ENCODE measurements around the gene FLT1. TPM values are rescaled to one million over a fixed set of nuclear protein-coding genes. Genes with fewer than 3 reads are reported as not detected.

Gene FLT1
- total and polyA plus RNA-seq, 2 donors = 4.3 to 5.5 TPM

- H3K4me3 ChIP-seq (ENCODE audit: low read length in 2 of 2) = no peak overlapping the region
- no peak for DNase-seq (ENCODE audit: low read depth in 6 of 9, low spot score in 9 of 9)
- H3K4me1 ChIP-seq (ENCODE audit: control insufficient read depth in 2 of 2, insufficient read depth in 2 of 2, low read length in 2 of 2) = peaks cover 0 to 3% of the 10 kb centered on the region in 2 donors
- H3K36me3 ChIP-seq (ENCODE audit: control insufficient read depth in 2 of 2, insufficient read depth in 2 of 2, low read length in 1 of 2) = no peaks in the 10 kb centered on the region
- no peak overlapping the region for H3K27ac ChIP-seq (ENCODE audit: low read depth in 1 of 2, low read length in 1 of 2)
- WGBS = 98% methylated on average over 1 of the region's 1 CpG
- H3K27me3 ChIP-seq (ENCODE audit: control insufficient read depth in 2 of 2, insufficient read depth in 1 of 2, low read length in 1 of 2) = no peaks in the 10 kb centered on the region
- H3K9me3 ChIP-seq (ENCODE audit: control insufficient read depth in 2 of 2, insufficient read depth in 1 of 2, low read length in 1 of 2) = no peaks in the 10 kb centered on the region
Observed at GRCh38 chr13:28474491-28475134, 20.3 kb downstream of the FLT1 start.

GRCh38 chr13:28473044-28473443 is 21.9 kb downstream of the FLT1 start:
- Histone ChIP-seq H3K9me3 (ENCODE audit: control insufficient read depth in 2 of 2, insufficient read depth in 1 of 2, low read length in 1 of 2) (peaks cover 0 to 6% of the 10 kb centered on the region in 2 donors), H3K27me3 (ENCODE audit: control insufficient read depth in 2 of 2, insufficient read depth in 1 of 2, low read length in 1 of 2) (no peaks in the 10 kb centered on the region), H3K36me3 (ENCODE audit: control insufficient read depth in 2 of 2, insufficient read depth in 2 of 2, low read length in 1 of 2) (no peaks in the 10 kb centered on the region), H3K27ac (ENCODE audit: low read depth in 1 of 2, low read length in 1 of 2) (no peak overlapping the region), H3K4me3 (ENCODE audit: low read length in 2 of 2) (no peak overlapping the region), H3K4me1 (ENCODE audit: control insufficient read depth in 2 of 2, insufficient read depth in 2 of 2, low read length in 2 of 2) (peaks cover 0 to 3% of the 10 kb centered on the region in 2 donors)
- WGBS = 98% methylated on average over 7 of the region's 7 CpGs
- DNase-seq (ENCODE audit: low read depth in 6 of 9, low spot score in 9 of 9) = no peak

- no peak for DNase-seq (ENCODE audit: low read depth in 6 of 9, low spot score in 9 of 9)
- 83% methylated on average over 2 of the region's 2 CpGs for WGBS
- peaks cover 0 to 3% of the 10 kb centered on the region in 2 donors for H3K4me1 ChIP-seq (ENCODE audit: control insufficient read depth in 2 of 2, insufficient read depth in 2 of 2, low read length in 2 of 2)
- H3K27me3 ChIP-seq (ENCODE audit: control insufficient read depth in 2 of 2, insufficient read depth in 1 of 2, low read length in 1 of 2) = no peaks in the 10 kb centered on the region
- no peaks in the 10 kb centered on the region for H3K36me3 ChIP-seq (ENCODE audit: control insufficient read depth in 2 of 2, insufficient read depth in 2 of 2, low read length in 1 of 2)
- no peak overlapping the region for H3K27ac ChIP-seq (ENCODE audit: low read depth in 1 of 2, low read length in 1 of 2)
- H3K9me3 ChIP-seq (ENCODE audit: control insufficient read depth in 2 of 2, insufficient read depth in 1 of 2, low read length in 1 of 2) = peaks cover 0 to 6% of the 10 kb centered on the region in 2 donors
- no peak overlapping the region for H3K4me3 ChIP-seq (ENCODE audit: low read length in 2 of 2)
Observed at GRCh38 chr13:28471421-28471820, 23.5 kb downstream of the FLT1 start.

GRCh38 chr13:28470296-28470695 is 24.6 kb downstream of the FLT1 start:
- Histone ChIP-seq H3K4me3 (ENCODE audit: low read length in 2 of 2) (no peak overlapping the region), H3K27me3 (ENCODE audit: control insufficient read depth in 2 of 2, insufficient read depth in 1 of 2, low read length in 1 of 2) (no peaks in the 10 kb centered on the region), H3K27ac (ENCODE audit: low read depth in 1 of 2, low read length in 1 of 2) (no peak overlapping the region), H3K36me3 (ENCODE audit: control insufficient read depth in 2 of 2, insufficient read depth in 2 of 2, low read length in 1 of 2) (no peaks in the 10 kb centered on the region), H3K9me3 (ENCODE audit: control insufficient read depth in 2 of 2, insufficient read depth in 1 of 2, low read length in 1 of 2) (peaks cover 0 to 6% of the 10 kb centered on the region in 2 donors), H3K4me1 (ENCODE audit: control insufficient read depth in 2 of 2, insufficient read depth in 2 of 2, low read length in 2 of 2) (peaks cover 0 to 3% of the 10 kb centered on the region in 2 donors)
- no peak for DNase-seq (ENCODE audit: low read depth in 6 of 9, low spot score in 9 of 9)
- 47% methylated on average over 4 of the region's 4 CpGs for WGBS

DNA sequence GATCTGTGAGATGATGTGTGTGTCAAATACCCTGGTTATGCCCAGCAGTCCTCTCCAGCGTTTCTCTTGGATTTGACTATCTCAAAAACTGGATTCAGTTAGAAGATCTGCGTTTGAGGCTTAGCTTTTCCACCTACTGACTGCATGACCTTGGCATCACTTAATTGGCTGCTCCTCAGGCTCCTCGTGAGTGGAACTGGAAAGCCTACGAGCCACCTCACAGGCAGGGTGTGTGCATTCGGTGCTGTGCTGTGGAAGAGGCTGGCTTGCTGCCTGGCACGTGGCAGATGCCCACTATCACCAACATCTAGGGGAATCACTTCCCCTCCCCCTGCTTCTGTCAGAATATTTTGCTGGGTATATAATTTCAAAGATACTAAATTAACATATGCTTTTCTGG is 25.6 kb downstream of the FLT1 start:
- H3K4me1 ChIP-seq (ENCODE audit: control insufficient read depth in 2 of 2, insufficient read depth in 2 of 2, low read length in 2 of 2) = peaks cover 0 to 3% of the 10 kb centered on the region in 2 donors
- WGBS = 89% methylated on average over 6 of the region's 6 CpGs
- H3K4me3 ChIP-seq (ENCODE audit: low read length in 2 of 2) = no peak overlapping the region
- no peak for DNase-seq (ENCODE audit: low read depth in 6 of 9, low spot score in 9 of 9)
- H3K9me3 ChIP-seq (ENCODE audit: control insufficient read depth in 2 of 2, insufficient read depth in 1 of 2, low read length in 1 of 2) = peaks cover 0 to 6% of the 10 kb centered on the region in 2 donors
- no peaks in the 10 kb centered on the region for H3K27me3 ChIP-seq (ENCODE audit: control insufficient read depth in 2 of 2, insufficient read depth in 1 of 2, low read length in 1 of 2)
- no peaks in the 10 kb centered on the region for H3K36me3 ChIP-seq (ENCODE audit: control insufficient read depth in 2 of 2, insufficient read depth in 2 of 2, low read length in 1 of 2)
- H3K27ac ChIP-seq (ENCODE audit: low read depth in 1 of 2, low read length in 1 of 2) = no peak overlapping the region

- peak in 1 of 9 donors; percentile 22 for DNase-seq (ENCODE audit: low read depth in 6 of 9, low spot score in 9 of 9)
- H3K27ac ChIP-seq (ENCODE audit: low read depth in 1 of 2, low read length in 1 of 2) = no peak overlapping the region
Observed at GRCh38 chr13:28468023-28468915, 26.7 kb downstream of the FLT1 start.

GRCh38 chr13:28467034-28467433 is 27.9 kb downstream of the FLT1 start:
- H3K4me3 ChIP-seq (ENCODE audit: low read length in 2 of 2) = no peak overlapping the region
- no peaks in the 10 kb centered on the region for H3K36me3 ChIP-seq (ENCODE audit: control insufficient read depth in 2 of 2, insufficient read depth in 2 of 2, low read length in 1 of 2)
- peaks cover 0 to 3% of the 10 kb centered on the region in 2 donors for H3K4me1 ChIP-seq (ENCODE audit: control insufficient read depth in 2 of 2, insufficient read depth in 2 of 2, low read length in 2 of 2)
- WGBS = 97% methylated on average over 3 of the region's 3 CpGs
- H3K27me3 ChIP-seq (ENCODE audit: control insufficient read depth in 2 of 2, insufficient read depth in 1 of 2, low read length in 1 of 2) = no peaks in the 10 kb centered on the region
- peaks cover 0 to 6% of the 10 kb centered on the region in 2 donors for H3K9me3 ChIP-seq (ENCODE audit: control insufficient read depth in 2 of 2, insufficient read depth in 1 of 2, low read length in 1 of 2)
- H3K27ac ChIP-seq (ENCODE audit: low read depth in 1 of 2, low read length in 1 of 2) = no peak overlapping the region
- no peak for DNase-seq (ENCODE audit: low read depth in 6 of 9, low spot score in 9 of 9)

More at GRCh38 chr13:28468023-28468915, 26.7 kb downstream of the FLT1 start:
- Histone ChIP-seq H3K9me3 (ENCODE audit: control insufficient read depth in 2 of 2, insufficient read depth in 1 of 2, low read length in 1 of 2) (peaks cover 0 to 6% of the 10 kb centered on the region in 2 donors), H3K27me3 (ENCODE audit: control insufficient read depth in 2 of 2, insufficient read depth in 1 of 2, low read length in 1 of 2) (no peaks in the 10 kb centered on the region), H3K4me3 (ENCODE audit: low read length in 2 of 2) (no peak overlapping the region), H3K4me1 (ENCODE audit: control insufficient read depth in 2 of 2, insufficient read depth in 2 of 2, low read length in 2 of 2) (peaks cover 0 to 3% of the 10 kb centered on the region in 2 donors), H3K36me3 (ENCODE audit: control insufficient read depth in 2 of 2, insufficient read depth in 2 of 2, low read length in 1 of 2) (no peaks in the 10 kb centered on the region)
- WGBS = 93% methylated on average over 7 of the region's 7 CpGs

GRCh38 chr13:28466151-28466550 is 28.8 kb downstream of the FLT1 start:
- no peak for DNase-seq (ENCODE audit: low read depth in 6 of 9, low spot score in 9 of 9)

GRCh38 chr13:28464861-28465460 is 30.0 kb downstream of the FLT1 start:
- H3K4me1 ChIP-seq (ENCODE audit: control insufficient read depth in 2 of 2, insufficient read depth in 2 of 2, low read length in 2 of 2) = no peaks in the 10 kb centered on the region
- no peak overlapping the region for H3K4me3 ChIP-seq (ENCODE audit: low read length in 2 of 2)
- WGBS = 95% methylated on average over 6 of the region's 6 CpGs
- no peaks in the 10 kb centered on the region for H3K36me3 ChIP-seq (ENCODE audit: control insufficient read depth in 2 of 2, insufficient read depth in 2 of 2, low read length in 1 of 2)
- no peak overlapping the region for H3K27ac ChIP-seq (ENCODE audit: low read depth in 1 of 2, low read length in 1 of 2)
- peaks cover 0 to 6% of the 10 kb centered on the region in 2 donors for H3K9me3 ChIP-seq (ENCODE audit: control insufficient read depth in 2 of 2, insufficient read depth in 1 of 2, low read length in 1 of 2)
- no peak for DNase-seq (ENCODE audit: low read depth in 6 of 9, low spot score in 9 of 9)
- H3K27me3 ChIP-seq (ENCODE audit: control insufficient read depth in 2 of 2, insufficient read depth in 1 of 2, low read length in 1 of 2) = no peaks in the 10 kb centered on the region

More at GRCh38 chr13:28466151-28466550, 28.8 kb downstream of the FLT1 start:
- H3K4me3 ChIP-seq (ENCODE audit: low read length in 2 of 2) = no peak overlapping the region
- no peaks in the 10 kb centered on the region for H3K27me3 ChIP-seq (ENCODE audit: control insufficient read depth in 2 of 2, insufficient read depth in 1 of 2, low read length in 1 of 2)
- 98% methylated on average over 3 of the region's 3 CpGs for WGBS
- peaks cover 0 to 3% of the 10 kb centered on the region in 2 donors for H3K4me1 ChIP-seq (ENCODE audit: control insufficient read depth in 2 of 2, insufficient read depth in 2 of 2, low read length in 2 of 2)
- peaks cover 0 to 6% of the 10 kb centered on the region in 2 donors for H3K9me3 ChIP-seq (ENCODE audit: control insufficient read depth in 2 of 2, insufficient read depth in 1 of 2, low read length in 1 of 2)
- H3K27ac ChIP-seq (ENCODE audit: low read depth in 1 of 2, low read length in 1 of 2) = no peak overlapping the region
- no peaks in the 10 kb centered on the region for H3K36me3 ChIP-seq (ENCODE audit: control insufficient read depth in 2 of 2, insufficient read depth in 2 of 2, low read length in 1 of 2)
